HEK293 (cell line): ENCODE results near the gene VPS54.

Source experiments
- CTCF ChIP-seq: fragments of 450-650 bp; formaldehyde crosslinking; IDR thresholded peaks from 2 replicates; pipeline ENCODE4 v1.5.1; 2016; ENCODE audit warnings: missing biosample characterization, missing genetic modification characterization
- TCF7L2 ChIP-seq: IDR thresholded peaks from 2 replicates; pipeline ENCODE4 v1.6.1; 2011; ENCODE audit warnings: low read depth, mild to moderate bottlenecking, inconsistent platforms, low read length, moderate library complexity, borderline replicate concordance
- ZNF530 ChIP-seq: fragments of 450-650 bp; formaldehyde crosslinking; IDR thresholded peaks from 2 replicates; pipeline ENCODE4 v1.5.1; 2016; ENCODE audit warnings: low read depth, missing biosample characterization, missing genetic modification characterization
- TF ChIP-seq, protein P1 (sequence below): fragments of 450-650 bp; formaldehyde crosslinking; IDR thresholded peaks from 2 replicates; pipeline ENCODE4 v1.5.1; 2016; ENCODE audit warnings: missing biosample characterization, missing genetic modification characterization

- no peak for TF ChIP-seq TCF7L2
- TF ChIP-seq CTCF (tag by site-specific recombination): no peak
- no peak for TF ChIP-seq ZNF530 (tag by site-specific recombination)
- TF ChIP-seq, protein P1, sequence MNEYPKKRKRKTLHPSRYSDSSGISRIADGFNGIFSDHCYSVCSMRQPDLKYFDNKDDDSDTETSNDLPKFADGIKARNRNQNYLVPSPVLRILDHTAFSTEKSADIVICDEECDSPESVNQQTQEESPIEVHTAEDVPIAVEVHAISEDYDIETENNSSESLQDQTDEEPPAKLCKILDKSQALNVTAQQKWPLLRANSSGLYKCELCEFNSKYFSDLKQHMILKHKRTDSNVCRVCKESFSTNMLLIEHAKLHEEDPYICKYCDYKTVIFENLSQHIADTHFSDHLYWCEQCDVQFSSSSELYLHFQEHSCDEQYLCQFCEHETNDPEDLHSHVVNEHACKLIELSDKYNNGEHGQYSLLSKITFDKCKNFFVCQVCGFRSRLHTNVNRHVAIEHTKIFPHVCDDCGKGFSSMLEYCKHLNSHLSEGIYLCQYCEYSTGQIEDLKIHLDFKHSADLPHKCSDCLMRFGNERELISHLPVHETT (tag by site-specific recombination): no peak
These were observed 155.5 kb downstream of the VPS54 start for GRCh38 chr2:63863707-63864106.
